ENCODE results near the gene CYRIA. TPM values are rescaled to one million over a fixed set of nuclear protein-coding genes. Genes with fewer than 3 reads are reported as not detected.

Gene CYRIA
- total RNA-seq, 1 experiment from 2014 or later: 4.0 TPM

GRCh38 chr2:16641509-16641908 lies 24.1 kb downstream of the CYRIA start:
- no peaks in the 10 kb centered on the region for H3K27me3 ChIP-seq (ENCODE audit: insufficient read depth, low read depth)

GRCh38 chr2:16640867-16641266 lies 24.8 kb downstream of the CYRIA start:
- H2AFZ ChIP-seq: no peak overlapping the region
- peaks cover 12% of the 10 kb centered on the region; the same call in 1 of the 2 replicates for H3F3A ChIP-seq (ENCODE audit: insufficient read depth, low read depth)
- H3K36me3 ChIP-seq (ENCODE audit: low read depth): no peaks in the 10 kb centered on the region
- intact Hi-C loops (cut with micrococcal nuclease; ENCODE audit: unreplicated experiment): no loop called here
- no peaks in the 10 kb centered on the region for H3K9me2 ChIP-seq (ENCODE audit: insufficient read depth)
- H4K20me1 ChIP-seq (ENCODE audit: insufficient read depth): no peaks in the 10 kb centered on the region
- no peaks in the 10 kb centered on the region for H3K79me2 ChIP-seq (ENCODE audit: low read depth)
- no TSS peak for BruUV-seq (replicated peaks)
- ChIA-PET POLR2A (ENCODE audit: unreplicated experiment) (no interaction called here), CTCF (no interaction called here)
- no peaks in the 10 kb centered on the region for H3K9me3 ChIP-seq (ENCODE audit: insufficient read depth, low read depth)
- no peak overlapping the region for H3K27ac ChIP-seq
- peaks cover 14% of the 10 kb centered on the region for H3K4me1 ChIP-seq (replicated peaks; ENCODE audit: insufficient read depth)
- no peak overlapping the region for H3K4me3 ChIP-seq
- TF ChIP-seq CTCF (conservative IDR thresholded peaks at IDR 0.05) (no peak), EZH2 (IDR thresholded peaks at IDR 0.05; ENCODE audit: low read depth) (no peak)
- no peak overlapping the region for H3K4me2 ChIP-seq
- no peak for DNase-seq
- H3K27me3 ChIP-seq (ENCODE audit: insufficient read depth, low read depth): no peaks in the 10 kb centered on the region

More at GRCh38 chr2:16641509-16641908, 24.1 kb downstream of the CYRIA start:
- Histone ChIP-seq H3K4me1 (replicated peaks; ENCODE audit: insufficient read depth) (peaks cover 8% of the 10 kb centered on the region; the same call in 1 of the 2 replicates), H3K79me2 (ENCODE audit: low read depth) (no peaks in the 10 kb centered on the region), H3K4me3 (no peak overlapping the region), H3K9me3 (ENCODE audit: insufficient read depth, low read depth) (no peaks in the 10 kb centered on the region), H3K4me2 (no peak overlapping the region), H3K9me2 (ENCODE audit: insufficient read depth) (no peaks in the 10 kb centered on the region), H3F3A (ENCODE audit: insufficient read depth, low read depth) (peaks cover 7% of the 10 kb centered on the region; the same call in 1 of the 2 replicates), H2AFZ (no peak overlapping the region), H3K27ac (no peak overlapping the region), H4K20me1 (ENCODE audit: insufficient read depth) (no peaks in the 10 kb centered on the region), H3K36me3 (ENCODE audit: low read depth) (no peaks in the 10 kb centered on the region)
- POLR2A ChIA-PET (ENCODE audit: unreplicated experiment): no interaction called here
- no peak for DNase-seq
- no peak for TF ChIP-seq EZH2 (IDR thresholded peaks at IDR 0.05; ENCODE audit: low read depth)
- no peak for TF ChIP-seq CTCF (conservative IDR thresholded peaks at IDR 0.05)
- CTCF ChIA-PET: no interaction called here
- BruUV-seq (replicated peaks): no TSS peak
- intact Hi-C loops (cut with micrococcal nuclease; ENCODE audit: unreplicated experiment): no loop called here

- no peaks in the 10 kb centered on the region for H3K9me2 ChIP-seq (ENCODE audit: insufficient read depth)
- no peak overlapping the region for H3K4me3 ChIP-seq
- POLR2A ChIA-PET (ENCODE audit: unreplicated experiment): no interaction called here
- H4K20me1 ChIP-seq (ENCODE audit: insufficient read depth): no peaks in the 10 kb centered on the region
- H3K4me2 ChIP-seq: no peak overlapping the region
- no peaks in the 10 kb centered on the region for H3K79me2 ChIP-seq (ENCODE audit: low read depth)
- H3K27ac ChIP-seq: no peak overlapping the region
- no peaks in the 10 kb centered on the region for H3K27me3 ChIP-seq (ENCODE audit: insufficient read depth, low read depth)
- DNase-seq: peak in 1 of 2 experiments; percentile 19
- peaks cover 21% of the 10 kb centered on the region for H3K4me1 ChIP-seq (replicated peaks; ENCODE audit: insufficient read depth)
- no peaks in the 10 kb centered on the region for H3K9me3 ChIP-seq (ENCODE audit: insufficient read depth, low read depth)
- no peaks in the 10 kb centered on the region for H3K36me3 ChIP-seq (ENCODE audit: low read depth)
- CTCF ChIA-PET: no interaction called here
- TF ChIP-seq CTCF (conservative IDR thresholded peaks at IDR 0.05): no peak
- no peak for TF ChIP-seq EZH2 (IDR thresholded peaks at IDR 0.05; ENCODE audit: low read depth)
- no peak overlapping the region for H2AFZ ChIP-seq
- BruUV-seq (replicated peaks): no TSS peak
- intact Hi-C loops (cut with micrococcal nuclease; ENCODE audit: unreplicated experiment): no loop called here
- H3F3A ChIP-seq (ENCODE audit: insufficient read depth, low read depth): peaks cover 17% of the 10 kb centered on the region; the same call in 1 of the 2 replicates
Observed at GRCh38 chr2:16640001-16640700, 25.5 kb downstream of the CYRIA start.
